Measurements from ENCODE around the gene RXRA.
A peak's percentile ranks its signal among the peaks of the same experiment; 100 is the strongest.

The RXRA gene

DNA sequence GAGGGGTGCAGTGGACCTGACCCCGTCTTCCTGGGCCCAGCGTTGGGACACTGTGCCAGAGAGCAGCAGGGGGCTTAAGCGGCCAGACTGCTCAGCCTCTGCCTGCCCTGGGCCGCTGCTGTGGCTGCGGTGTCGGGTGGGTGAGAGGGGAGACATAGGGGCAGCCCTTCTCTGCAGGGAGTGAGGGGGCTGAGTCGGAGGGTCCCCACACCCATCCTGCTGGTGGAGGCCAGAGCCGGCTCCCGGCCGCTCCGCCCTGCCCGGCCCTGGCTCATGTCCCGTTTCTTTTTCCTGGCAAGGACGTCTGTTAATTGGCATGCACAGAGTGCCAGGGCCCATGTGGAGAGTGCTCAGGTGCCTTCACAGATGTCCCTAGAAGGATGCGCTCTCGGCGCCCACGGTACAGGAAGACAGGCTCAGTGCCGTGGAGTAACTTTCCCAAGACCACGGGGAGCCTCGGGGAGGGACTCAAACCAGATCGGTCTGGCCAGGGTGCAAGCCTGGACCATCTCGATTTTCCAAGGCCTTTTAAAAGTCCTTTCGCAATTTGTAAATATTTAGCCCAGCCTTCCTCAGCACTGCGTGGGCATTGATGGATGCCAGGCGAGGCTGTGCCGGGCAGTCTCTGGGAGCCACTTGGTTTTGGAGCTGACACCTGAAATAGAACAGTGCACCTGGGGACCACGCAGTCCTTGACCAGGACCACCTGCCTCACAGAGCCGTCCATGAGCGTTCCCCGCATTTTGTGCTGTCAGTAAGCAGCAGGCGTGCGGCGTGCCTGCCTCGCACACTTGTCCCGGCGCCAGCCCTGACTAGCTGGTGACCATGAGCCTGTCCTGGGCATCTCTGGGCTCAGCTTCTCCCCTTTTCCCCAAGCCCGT lies 60.9 kb downstream of the RXRA start:
- no peak for DNase-seq

DNA sequence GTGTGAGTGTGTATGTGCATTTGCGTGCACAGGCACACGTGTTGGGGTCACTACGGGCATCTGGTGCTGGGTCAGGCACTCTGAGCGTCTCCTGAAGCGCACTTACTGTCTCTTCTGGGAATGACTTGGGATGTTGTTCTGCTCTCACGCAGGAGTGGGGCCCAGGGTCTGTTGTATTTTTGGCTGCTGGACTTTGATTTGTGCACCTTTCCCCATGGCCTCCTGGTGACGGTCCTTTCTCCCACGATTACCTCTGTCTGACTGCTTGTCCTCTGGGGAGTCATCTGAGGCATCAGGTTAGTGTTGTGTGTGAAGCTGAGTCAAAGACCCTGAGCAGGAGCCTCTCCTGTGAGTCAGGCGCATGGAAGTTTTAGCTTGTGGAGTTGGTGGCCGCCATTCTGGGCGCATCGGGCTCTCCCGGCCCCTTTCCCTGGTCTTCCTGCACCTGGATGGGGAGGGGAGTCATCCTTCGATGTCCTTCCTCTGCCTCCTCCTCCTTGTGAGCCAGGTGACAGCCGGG lies 62.1 kb downstream of the RXRA start:
- no peak for DNase-seq

DNA sequence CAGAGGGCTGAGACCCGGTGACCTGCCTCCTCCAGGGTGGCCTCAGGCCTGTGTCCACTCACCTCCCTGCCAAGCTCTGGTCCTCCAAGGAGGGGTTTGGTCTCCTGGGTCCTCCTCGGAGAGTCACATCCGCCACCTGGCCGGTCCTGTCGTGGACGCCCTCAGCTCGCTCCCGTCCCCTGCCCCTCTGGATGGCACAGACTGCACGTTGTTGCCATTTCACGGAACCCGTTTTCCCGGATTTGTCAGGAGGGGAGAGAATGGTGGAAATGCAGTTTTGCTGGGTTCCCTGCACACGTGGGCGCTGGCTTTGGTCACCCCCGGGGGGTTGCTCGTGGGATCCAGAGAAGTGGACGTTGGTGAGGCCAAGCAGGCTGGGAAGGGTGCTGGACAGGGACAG lies 62.7 kb downstream of the RXRA start:
- DNase-seq: no peak

DNA sequence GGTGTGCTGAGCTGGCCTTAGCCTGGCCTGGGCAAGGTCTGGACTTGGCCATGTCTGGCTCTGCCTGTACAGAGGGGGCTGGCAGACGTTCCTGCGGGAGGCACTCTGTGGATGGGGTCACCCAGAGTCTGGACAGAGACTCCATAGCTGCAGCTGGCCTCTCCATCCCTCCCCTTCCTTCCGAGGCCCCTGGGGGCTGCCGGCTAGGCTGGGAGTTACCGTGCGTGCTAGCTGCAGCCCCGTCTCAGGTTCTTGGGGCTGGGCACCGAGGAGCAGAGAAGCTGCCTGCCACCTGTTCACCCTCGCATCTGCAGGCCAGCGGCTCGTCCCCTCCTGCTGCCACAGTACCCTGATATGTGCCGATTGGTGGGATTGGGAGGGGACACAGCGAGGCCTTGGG lies 63.4 kb downstream of the RXRA start:
- DNase-seq: no peak

DNA sequence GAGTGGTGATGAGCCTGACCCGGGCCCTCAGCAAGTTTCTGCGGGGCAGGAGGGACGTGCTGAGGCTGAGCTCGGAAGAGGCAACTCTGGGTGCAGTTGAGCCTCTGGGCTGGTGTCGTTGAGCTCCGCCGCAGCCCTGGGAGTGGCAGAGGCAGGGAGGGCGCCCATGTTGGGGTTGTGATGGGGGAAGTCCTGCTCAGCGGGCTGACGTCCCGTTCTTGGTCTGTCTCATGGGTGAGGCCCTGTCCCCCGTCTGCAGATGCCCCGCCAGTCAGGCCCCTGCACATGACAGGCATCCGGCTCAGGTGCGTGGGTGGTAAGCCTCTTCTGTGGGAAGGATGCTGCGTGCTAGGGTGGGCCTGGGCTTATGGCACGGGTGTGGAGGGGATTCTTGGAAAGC lies 64.3 kb downstream of the RXRA start:
- peak; percentile 79 for DNase-seq

DNA sequence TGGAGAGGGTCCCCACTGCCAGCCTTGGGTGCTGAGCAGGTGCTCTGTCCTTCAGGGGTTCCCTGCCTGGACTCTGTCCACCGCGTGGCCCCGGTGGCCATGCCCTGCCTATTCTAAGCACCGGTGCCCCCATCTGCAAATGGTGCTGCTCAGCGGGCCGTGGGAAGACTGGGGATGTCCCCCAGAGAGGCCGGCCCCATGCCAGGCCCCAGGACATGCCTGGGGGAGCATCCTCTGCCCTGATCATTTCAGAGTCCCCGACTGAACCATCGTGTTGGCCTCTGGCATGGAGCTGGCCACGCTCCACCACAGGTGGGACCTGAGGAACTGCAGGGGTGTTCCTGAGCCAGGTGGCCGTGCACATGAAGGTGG lies 64.7 kb downstream of the RXRA start:
- no peak for DNase-seq

DNA sequence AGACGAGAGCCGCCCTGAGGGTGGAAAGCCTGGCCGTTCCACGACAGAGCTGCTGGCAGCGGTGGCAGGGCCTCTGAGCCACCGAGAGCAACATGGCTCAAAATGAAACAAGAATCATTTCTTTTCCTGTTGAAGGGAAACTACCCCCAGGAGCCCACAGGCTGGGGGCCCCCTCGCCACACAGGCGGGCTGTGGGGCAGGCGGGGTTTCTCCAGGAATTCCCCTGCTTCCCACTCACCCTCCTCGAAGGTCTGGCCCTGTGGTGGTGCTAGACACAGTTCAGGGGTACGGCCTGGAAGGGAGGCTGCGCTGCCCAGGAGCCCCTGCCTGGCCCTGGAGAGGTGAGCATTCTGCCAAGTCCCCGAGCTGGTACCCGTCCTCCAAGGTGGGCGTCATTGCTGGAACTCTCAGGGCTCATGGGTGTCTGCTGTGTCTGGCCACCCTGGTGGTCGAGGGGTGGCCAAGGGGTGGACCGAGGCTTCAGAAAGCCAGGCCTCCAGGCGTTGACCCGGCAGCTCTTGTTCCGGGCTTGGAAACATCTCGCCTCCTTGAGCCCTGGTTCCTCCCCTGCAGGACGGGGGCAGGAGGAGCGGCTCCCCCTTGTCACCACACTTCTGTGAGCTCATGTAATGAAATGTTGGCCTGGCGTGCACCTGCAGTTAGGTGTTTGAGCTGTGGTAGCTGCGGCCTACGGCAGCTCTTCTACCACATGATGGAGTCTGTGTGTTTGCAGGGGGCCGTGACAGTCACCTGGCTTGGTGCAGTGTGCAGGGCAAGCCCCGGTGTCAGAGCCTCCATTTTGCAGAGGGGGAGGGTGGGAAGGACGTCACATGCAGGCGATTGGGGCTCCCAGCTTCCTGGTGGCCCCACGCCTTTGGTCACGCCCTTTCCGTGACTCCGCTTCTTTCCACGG lies 65.3 kb downstream of the RXRA start:
- peak; percentile 80 for DNase-seq

DNA sequence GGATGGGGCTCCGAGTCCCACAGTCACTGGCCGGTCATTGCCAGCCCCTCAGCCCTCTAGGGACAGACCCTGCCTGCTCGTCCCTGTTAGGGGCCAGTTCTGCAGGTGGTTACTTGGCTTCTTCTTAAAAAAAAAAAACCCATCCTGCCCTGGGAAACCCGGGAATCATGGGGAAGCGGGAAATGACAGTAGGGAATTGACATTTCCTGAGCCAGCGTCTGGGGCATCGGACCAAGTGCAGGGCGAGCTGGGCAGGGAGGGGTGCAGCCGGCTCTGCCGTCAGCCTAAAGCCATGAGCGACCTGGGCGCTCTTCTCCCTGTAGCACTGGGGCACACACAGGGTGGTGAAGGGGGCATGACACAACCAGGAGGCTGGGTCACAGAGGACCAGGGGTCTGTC lies 66.6 kb downstream of the RXRA start:
- no peak for DNase-seq

DNA sequence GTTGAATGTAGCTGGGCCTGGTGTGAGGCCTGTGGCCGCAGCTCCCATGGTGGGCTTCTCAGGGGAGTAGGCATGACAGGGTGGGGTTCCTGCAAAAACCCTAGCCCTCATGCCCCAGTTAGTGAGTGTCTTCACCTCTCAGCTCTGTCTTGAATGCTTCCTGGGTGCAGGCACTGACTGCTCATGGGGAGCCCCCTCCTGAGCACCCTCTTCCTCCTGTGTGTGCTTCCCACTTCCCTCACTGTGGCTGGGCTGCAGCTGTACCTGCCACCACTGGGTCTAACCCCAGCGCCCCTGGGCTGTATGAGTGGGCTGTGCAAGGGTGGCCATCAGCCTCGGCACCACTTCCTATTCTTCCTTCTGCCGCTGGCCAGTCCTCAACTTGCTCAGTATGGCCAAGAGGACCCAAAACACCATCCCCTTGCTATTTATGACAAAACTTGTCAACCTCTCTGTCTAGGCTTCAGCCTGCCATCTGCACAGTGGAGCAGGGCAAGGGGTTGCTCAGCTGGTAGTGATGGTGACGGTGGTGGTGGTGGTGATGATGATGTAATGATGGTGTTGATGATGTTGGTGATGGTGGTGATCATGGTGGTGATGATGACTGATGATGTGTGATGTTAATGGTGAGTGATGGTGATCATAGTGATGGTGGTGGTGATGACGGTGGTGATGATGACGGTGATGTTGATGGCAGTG lies 67.5 kb downstream of the RXRA start:
- DNase-seq: no peak

DNA sequence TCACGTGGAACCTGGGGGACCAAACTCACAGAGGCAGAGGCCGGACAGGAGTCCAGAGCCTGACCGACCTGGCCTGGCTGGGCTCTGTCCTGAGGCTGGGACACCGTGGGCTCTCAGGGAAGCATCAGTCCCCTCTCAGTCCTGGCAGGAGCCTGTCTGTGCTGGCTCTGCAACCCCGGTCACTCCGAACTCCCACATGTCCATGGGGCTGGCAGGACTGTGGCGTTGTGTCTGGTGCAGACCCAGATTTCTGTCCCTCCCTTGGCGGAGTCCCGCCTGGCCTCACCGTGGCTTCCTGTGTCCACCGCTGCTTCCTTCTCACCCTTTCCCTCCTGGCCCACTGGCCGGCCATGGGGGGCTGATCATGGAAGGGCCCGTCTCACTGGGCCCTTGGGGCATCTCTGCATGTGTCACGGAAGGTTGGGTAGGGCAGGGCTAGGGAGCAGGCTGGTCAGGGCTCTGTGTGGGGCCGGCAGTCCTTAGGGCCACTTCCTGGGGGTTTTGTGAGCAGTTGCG lies 68.8 kb downstream of the RXRA start:
- DNase-seq: no peak

DNA sequence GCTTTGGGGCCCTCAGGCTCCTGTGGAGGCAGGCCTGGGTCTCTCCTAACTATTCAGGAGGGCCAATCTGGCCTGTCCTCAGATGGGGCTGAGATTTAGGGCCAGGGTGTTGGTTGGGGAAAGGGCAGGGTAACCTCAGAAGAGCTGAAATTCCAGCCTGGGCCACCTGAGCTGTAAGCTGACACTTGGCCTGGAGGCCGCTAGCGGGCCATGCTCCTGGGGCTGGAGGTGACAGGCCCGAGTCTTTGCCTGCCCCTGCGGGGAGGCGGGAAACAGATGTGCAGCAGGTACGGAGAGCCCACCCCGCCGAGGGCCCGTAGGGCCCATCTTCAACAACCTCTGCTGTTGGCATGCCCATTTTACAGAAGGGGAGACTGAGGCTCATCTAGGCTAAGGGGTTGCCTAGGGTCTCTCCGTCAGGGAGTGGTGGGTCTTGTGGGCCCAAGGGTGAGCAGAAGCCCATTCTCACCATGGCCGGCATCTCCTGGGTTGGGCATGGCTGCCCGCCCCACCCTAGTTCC lies 69.5 kb downstream of the RXRA start:
- DNase-seq: no peak

DNA sequence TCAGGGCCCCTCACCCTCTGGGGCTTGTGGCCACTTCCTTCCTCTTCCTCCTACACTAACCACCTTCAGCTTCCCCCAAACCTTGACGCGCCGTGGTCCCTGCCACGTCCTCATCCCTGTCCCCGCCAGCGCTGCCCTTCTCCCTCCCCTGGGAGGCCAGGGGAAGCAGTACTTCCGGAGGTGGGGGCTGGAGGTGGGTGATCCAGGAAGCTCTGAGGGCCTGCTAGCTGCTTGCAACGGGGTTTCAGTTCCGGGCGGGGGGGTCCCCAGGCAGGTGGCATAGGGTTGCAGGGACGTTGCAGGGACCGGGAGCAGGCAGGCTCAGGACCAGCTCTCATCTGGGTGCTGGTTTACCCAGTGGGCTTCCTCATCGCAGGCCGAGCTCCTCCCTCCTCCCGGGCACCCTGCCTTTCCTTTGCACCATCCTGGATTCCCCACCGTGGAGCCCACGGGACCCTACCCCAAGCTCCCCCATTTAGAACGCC lies 70.0 kb downstream of the RXRA start:
- peak; percentile 54 for DNase-seq

DNA sequence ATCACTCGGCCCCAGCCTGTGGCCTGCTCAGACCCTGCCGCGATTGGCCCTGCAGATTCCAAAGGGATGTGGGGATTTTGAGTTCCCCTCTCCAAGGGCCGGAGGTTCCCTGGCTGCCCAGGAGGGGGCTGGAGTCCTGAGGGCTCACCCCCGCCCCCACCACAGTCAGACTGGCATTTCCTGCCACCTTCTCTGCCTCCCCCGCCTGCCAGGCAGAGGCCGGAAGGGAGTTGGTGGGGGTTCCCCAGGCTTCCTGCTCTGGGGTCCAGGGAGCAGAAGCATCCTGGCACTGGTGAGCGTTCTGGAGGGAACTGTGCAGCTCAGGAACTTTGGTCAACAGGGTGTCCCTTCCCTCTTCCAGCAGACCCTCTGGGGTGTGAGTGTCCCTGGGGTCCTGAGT lies 70.6 kb downstream of the RXRA start:
- DNase-seq: peak; percentile 58

DNA sequence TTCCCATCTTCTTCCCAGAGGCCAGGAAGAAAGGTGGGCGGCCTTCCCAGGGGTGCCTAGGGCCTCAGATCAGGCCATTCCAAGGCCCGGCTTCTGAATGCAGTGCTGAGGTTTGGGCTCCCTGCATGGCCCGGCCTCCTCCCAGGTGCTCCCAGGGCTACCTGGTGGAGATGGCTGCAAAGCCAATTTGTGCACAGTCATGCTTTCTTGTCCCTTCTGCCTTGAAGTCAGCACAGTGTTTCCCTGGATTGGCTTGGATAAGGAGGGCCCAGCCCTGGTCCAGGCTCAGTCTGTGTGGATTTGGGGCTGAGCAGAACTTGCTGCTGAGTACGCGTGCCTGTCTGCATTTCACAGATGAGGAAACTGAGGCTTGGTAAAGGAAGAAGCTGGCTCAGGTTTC lies 72.5 kb downstream of the RXRA start:
- no peak for DNase-seq

DNA sequence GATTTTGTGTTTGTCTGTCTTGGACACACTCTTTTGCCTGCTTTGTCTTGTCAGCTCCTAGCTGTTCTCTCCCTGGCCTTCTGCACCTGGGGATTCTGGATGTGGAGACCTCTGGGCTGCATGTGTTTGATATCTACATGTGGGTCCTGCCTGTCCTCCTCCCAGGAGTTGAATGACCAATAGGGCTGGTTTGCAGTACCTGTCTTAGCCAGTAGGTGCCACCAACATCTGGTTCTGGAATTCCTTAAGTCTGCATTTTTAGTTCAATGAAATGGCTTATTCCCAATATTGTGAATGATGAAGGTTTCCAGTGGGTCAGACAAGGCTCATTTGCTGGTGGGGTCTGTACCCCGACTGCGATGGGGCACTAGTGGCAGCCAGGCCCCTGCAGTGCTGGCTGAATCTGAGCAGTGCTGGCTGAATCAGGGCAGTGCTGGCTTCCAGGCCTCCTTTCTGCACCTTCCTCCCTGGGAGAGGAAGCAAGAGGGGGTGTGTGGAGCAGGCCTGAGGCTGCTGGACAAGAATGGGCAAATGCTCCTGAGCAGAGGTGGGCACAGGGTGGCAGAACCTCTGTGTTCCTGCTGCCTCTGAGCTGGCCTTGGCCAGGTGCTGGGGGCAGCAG lies 73.3 kb downstream of the RXRA start:
- no peak for DNase-seq

DNA sequence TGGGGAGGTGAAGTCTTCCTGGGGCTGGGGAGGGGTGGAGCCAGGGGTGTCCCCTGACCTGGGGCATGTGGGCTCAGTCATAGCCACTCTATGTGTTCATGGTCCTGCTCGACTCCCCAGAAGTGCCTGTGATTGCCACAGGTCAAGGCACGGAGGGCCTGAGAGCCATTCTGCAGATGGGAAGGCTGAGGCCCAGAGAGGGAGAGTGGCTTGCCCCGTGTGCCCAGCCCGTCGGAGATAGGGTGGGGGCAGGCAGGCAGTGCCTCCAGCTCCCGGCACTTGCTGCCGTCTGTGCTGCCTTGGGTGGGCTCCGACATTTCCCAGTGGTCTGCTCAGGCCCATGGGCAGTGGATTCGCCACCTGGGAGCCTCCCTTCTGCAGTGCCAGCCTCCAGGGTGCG lies 74.0 kb downstream of the RXRA start:
- DNase-seq: no peak

DNA sequence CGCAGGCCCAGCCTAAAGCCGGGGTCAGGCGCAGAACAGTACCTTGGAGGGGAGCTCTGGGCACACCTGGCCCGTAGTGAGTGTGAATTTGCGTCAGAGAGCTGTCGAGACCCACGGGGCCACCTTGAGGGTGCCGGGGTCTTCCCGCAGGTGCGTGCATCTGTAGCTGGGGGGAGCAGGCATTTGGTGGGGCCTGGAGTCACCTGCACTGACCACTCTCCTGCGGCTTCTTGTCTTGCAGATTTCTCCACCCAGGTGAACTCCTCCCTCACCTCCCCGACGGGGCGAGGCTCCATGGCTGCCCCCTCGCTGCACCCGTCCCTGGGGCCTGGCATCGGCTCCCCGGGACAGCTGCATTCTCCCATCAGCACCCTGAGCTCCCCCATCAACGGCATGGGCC lies 75.1 kb downstream of the RXRA start:
- no peak for DNase-seq

DNA sequence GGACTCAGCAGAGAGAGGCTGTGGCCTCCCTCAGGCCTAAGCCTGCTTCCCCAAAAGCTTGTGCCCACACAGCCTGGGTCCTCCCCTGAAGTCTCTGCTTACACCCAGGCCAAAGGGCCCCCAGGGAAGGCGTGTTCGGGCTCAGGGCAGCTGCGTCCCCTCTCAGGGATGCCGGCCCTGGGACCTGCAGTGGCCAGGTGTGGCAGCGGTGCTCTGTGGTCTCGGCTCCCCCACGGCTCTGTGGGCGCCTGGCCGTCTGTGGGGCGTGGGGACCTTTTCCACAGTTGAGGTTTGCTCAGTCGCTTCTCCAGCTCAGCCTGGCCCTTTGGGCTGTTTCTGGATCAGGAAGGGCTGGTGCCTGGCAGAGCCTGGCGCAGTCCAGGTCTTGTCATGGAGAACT lies 75.9 kb downstream of the RXRA start:
- no peak for DNase-seq

DNA sequence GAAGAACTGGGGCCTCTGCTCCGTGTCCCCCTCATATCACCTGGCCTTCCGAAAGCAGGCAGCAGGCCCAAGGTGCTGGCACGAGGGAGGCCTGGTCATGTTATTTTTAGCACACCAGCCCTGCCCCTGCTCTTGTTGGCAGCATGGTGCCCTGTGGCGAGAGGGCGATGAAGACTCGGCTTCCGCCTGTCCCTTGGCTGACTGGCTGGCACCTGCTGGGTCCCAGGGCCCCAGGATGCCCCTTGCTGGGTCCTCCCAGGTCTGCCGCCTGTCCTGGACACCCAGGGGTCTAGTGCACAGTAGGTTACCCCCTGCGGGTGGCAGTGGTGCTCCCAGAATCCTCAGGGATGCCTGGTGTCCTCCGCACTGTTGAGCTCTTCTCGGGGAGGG lies 77.0 kb downstream of the RXRA start:
- DNase-seq: no peak

DNA sequence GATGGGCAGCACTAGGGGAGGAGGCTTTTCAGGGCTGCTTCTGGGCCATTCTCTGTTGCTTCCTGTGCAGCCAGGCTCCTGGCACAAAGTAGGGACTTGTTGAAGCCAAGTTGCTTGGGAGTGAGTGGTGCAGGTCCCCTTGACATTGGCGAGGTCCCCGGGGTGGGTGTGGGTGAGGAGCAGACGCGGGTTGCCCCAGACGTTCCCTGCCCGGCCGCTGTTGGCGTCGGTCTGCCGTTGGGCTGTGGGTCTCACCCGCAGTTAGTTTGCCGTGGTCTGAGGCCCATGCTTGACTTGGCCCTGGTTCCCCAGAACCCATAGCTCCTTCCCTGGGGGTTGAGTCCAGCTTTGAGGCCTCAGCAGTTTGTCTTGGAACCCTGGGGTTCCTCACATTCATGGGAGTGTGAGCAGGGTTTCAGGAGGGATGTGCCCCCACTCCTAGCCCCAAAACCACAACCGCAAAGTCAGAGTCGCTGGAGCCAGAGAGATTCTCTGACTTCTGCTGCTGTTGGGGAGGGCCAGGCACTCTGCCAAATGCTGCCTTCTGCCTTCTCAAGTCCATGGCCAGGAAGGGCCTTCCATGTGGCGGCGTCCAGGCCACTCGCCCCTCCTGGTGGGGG lies 77.5 kb downstream of the RXRA start:
- DNase-seq: peak; percentile 34
